GM19240 (cell line): ENCODE data around the gene MPP2.
"Not testable (repeated sequence)": the region's sequence is repeated elsewhere in the genome, so short reads cannot be mapped to it uniquely, and the experiment has no call there.

Source experiments
- DNase-seq: peaks from one replicate; pipeline ENCODE4 v3.0.0; 2011; ENCODE audit warnings: low spot score; ENCODE audit not compliant: insufficient read length

MPP2 gene

DNA sequence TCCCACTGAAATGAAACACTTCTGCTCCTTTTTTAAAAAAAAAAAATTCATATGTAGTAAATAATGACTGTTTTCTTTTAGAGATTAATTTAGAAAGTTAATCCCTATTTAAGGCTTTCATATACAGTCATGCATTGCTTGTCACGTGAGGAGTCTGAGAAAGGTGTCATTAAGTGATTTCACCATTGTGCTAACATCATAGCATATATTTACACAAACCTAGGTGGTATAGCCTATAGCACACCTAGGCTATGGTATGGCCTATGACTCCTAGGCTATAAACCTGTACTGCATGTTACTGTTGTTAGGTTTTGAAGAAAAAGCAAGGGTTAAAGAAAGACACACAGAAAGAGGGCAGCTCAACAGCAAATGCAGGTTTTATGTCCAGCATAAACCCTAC is 21.3 kb upstream of the MPP2 start:
- no peak for DNase-seq

DNA sequence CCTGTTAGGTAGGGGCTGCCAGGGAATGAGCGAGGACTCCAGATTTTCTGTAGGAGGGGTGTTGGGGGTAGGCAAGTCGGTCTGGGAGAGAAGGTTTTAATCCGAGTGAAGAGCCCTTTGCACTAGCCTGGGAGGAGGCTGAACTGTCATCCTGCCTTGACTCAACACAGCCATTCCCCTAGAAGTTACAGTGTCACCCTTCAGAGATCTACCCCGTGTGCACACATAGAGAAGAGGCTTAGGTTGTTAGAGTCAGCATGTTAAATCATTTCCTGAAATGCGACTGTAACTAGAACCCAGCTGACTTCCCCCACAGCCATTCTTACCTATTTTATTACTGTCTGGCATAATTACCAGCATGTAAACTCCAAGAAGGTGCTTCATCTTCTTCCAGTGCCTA is 20.6 kb upstream of the MPP2 start:
- DNase-seq: not testable (repeated sequence)

DNA sequence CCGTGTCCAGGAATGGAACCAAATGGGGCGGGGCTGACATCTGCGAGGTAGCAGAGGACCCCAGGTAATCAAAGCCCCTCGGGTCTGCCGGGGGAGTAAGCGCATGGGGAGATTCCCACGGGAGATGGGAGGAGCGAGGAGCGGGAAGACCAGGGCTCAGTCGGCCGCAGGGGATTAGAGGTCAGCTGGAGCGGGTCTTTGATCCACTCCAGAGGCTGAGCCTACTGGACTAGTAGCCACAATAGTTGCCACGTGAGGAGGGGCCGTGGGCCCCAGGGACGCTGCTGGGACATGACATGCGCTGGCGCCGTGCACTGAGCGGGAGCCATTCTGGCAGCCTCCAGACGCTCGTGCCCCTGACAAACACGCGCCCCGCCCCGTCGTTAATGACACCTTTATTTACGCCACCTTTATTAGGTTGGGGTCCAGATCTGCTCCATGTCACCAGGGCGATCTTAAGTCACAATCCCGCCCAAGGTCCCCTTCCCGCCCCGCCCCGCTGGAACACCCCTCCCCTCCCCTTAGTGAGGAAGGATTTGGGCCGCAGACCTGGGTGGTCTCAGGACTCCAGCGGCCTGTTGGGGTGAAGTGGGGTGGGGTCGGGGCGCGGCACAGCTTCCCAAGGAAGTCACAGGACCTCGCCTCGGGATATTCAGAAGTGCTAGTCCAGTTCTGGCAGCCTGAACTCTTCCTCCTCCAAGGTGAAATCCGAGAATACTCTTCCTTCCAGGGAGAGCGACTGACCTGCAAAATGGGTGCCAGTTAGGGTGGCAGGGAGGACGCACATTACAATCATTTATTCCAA is 19.9 kb upstream of the MPP2 start:
- DNase-seq: no peak

GRCh38 chr17:43924558-43924957 is 17.2 kb upstream of the MPP2 start:
- no peak for DNase-seq

DNA sequence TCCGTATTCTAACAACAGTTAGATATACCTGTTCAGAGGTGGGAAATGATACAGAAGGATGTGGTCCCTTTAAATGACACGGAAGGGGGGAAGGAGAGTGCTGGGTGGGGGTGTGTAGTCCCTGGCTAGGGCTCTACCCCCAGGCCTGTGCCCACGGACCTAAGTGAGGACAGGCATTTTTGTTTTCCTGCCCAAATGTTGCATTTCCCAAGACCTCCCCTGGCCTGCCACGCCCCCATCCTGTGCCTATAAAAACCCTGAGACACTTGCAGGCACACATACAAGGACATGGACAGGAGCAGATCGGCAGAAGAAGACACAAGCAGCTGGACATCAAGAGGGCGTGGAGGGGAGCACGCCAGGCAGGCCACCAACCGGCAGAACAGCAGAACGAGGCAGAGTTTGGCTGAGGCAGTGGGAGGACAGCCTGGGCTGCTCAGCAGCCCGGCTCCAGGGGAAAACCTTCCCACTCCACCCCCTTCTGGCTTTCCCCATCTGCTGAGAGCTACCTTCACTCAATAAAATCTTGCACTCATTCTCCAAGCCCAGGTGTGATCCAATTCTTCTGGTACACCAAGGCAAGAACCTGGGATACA is 13.3 kb upstream of the MPP2 start:
- DNase-seq: no peak

DNA sequence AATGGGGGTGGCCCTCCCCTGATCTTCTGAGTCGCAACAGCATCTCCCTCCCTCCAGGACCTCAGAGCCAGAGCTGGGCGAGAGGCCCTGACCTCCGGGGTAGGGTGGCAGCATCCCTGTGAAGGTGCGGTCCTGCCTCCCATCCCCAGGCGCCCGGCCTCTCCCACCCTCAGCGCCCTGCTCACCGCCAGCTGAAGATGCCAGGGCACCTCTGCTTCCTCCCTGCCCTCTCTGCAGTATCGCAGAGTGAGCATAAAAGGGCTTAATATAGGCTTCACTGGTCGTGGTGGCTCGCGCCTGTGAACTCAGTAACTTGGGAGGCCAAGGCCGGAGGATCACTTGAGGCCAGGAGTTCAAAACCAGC is 10.7 kb upstream of the MPP2 start:
- no peak for DNase-seq

DNA sequence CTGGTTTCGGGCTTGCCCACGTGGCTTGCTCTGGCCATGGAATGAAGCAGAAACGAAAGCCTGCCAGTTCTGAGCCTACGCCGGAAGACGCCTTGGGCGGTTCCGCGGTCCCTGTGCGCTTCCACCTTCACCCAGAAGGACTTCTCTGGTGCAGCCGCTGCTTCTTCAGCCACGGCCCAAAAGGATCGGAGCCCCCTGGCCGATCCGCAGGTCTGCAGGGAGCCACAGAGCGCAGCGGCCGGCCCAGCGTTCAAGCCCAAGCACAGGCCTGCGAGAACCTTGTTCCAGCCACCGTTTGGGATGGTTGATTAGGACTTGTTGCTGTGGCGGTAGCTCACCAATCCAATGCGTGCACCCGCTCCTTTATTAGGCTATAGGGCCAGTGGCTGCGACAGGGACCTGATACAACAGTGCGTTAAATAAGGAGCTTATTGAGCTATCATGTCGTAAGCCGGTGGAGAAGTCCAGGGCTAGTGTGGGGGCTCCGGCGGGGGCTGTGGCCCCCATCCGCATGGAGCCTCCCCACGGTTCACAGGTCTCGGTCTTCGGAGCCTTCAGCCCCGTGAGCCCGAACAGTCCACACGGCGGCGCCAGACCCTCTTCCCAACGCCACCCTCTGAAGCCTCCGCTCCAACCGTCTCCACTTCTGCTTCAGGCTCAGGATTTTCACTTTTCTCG is 10.2 kb upstream of the MPP2 start:
- DNase-seq: peak; percentile 43

DNA sequence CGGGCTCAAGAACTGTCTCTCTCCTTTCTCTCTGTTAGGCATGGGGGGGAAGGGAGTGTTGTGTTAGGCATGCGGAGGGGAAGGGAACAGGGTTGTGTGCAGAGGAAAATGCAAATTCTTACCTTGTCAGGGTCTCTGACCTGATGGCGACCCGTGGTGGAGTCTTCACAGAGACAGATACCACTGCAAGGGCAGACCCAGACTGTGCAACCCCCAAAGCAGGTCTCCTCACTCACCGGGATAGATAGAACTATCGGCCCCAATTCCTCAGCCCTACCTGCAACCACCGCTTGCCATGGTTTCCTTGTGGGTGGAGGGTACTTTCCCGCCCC is 9.6 kb upstream of the MPP2 start:
- DNase-seq: no peak

GRCh38 chr17:43916385-43916784 is 9.0 kb upstream of the MPP2 start:
- DNase-seq: no peak

- DNase-seq: no peak
These were observed 8.2 kb upstream of the MPP2 start for GRCh38 chr17:43915559-43915958.

- no peak for DNase-seq
These were observed 7.1 kb upstream of the MPP2 start for GRCh38 chr17:43914451-43914850.

- DNase-seq: no peak
These were observed 6.2 kb upstream of the MPP2 start for GRCh38 chr17:43913584-43913983.

DNA sequence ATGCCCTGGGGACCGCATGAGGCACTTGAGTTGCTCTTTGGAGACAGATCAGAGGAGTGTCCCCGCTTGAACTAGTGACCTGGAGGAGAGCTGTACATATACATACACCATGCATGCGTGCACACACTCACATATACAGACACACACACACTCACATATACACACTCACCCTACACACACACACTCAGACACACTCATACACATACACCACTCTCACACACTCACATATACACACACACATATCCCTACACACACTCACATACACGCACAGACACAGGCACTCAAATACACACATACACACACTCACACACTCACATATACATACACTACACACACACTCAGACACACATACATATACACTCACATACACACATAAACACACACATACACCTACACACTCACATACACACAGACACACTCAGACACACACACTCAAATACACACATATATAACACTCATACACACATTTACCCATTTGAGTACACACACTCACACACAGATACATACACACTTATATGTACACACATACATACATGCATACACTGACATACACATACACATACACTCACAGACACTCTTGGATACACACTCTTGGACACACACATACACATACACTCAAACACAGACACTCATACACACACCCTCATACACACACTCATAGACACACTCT is 5.4 kb upstream of the MPP2 start:
- DNase-seq: no peak

- no peak for DNase-seq
These were observed 4.6 kb upstream of the MPP2 start for GRCh38 chr17:43911904-43912303.

- no peak for DNase-seq
These were observed 2.3 kb upstream of the MPP2 start for GRCh38 chr17:43909537-43910231.

DNA sequence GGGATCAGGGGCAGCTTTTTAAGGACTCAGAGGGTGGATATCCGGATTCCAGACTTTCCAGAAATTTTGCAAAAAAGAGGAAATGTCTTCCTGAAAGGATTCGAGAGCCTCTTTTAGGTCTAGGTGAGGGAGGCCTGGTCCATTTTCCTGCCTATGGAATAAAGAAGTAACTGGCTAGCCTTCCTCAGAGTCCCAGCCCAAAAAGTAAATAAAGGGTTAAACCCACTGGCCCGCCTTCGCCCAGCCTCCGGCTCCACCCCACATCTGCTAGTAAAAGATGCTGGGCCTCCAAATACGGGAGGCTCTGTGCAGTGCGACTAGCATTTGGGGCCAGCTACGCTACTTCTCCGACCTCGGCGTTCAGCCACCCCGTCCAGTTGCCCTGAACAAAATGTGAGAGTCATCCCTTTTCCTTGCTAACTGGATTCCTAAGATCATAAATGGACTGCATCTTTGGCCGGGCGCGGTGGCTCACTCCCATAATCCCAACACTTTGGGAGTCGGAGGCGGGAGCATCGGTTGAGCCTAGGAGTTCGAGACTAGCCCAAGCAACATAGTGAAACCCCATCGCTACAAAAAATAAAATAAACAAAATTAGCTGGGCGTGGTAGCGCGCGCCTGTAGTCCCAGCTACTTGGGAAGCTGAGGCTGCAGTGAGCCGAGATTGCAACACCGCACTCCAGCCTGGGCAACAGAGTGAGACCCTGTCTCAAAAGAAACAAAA is 824 bp upstream of the MPP2 start:
- DNase-seq: no peak

DNA sequence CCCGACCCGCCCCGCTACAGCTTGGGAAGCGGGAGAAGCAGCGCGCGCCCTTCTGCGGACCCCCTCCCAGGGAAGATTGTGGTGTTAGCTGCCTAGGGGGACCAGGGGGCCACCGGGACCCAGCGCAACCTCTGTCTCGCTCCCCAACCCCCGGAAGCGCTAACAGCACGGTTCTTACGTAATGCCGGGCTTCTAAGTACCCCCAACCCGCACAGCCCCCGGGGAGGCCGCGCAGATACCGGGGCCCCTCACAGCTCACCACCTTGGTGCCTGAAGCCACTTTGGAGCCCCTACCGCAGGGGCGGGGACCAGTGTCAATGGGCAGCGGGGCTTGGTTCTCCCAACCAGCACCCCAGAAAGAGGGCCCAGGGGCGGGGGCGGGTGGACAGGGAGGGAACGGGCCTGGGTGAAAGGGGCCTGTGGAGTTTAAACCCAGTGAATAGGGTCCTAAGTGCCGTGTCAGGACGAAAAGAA is 348 bp downstream of the MPP2 start:
- DNase-seq: no peak

- no peak for DNase-seq
These were observed 1.1 kb downstream of the MPP2 start for GRCh38 chr17:43905985-43906852.

- DNase-seq: no peak
These were observed 1.8 kb downstream of the MPP2 start for GRCh38 chr17:43905400-43905984.
